H9 (cell line): ENCODE measurements around the gene RFNG. TPM values are rescaled to one million over a fixed set of nuclear protein-coding genes. Genes with fewer than 3 reads are reported as not detected.

Source experiments
- DNase-seq: peaks from one replicate; pipeline ENCODE4 v3.0.0-alpha.2; 2017
- H2AFZ ChIP-seq: one replicate; pipeline ENCODE4 v1.6.1; 2013; ENCODE audit warnings: mild to moderate bottlenecking, low read length, control low read depth, moderate library complexity
- H2AK5ac ChIP-seq: 2 replicates; pipeline ENCODE4 v1.6.1; 2013; ENCODE audit warnings: low read length, control low read depth, mixed read lengths; ENCODE audit not compliant: insufficient read length
- H2BK120ac ChIP-seq: one replicate; pipeline ENCODE4 v1.6.1; 2013; ENCODE audit warnings: low read depth, mild to moderate bottlenecking, low read length, control low read depth, inconsistent platforms; ENCODE audit not compliant: poor library complexity, severe bottlenecking
- H2BK12ac ChIP-seq: 2 replicates; pipeline ENCODE4 v1.6.1; 2013; ENCODE audit warnings: low read length, control low read depth, mixed read lengths, low read depth; ENCODE audit not compliant: insufficient read length
- H2BK15ac ChIP-seq: 2 replicates; pipeline ENCODE4 v1.6.1; 2013; ENCODE audit warnings: low read depth, low read length, control low read depth
- H2BK20ac ChIP-seq: one replicate; pipeline ENCODE4 v1.6.1; 2013; ENCODE audit warnings: low read depth, mild to moderate bottlenecking, low read length, control low read depth, inconsistent platforms; ENCODE audit not compliant: poor library complexity, severe bottlenecking
- H2BK5ac ChIP-seq: 2 replicates; pipeline ENCODE4 v1.6.1; 2013; ENCODE audit warnings: low read length, control low read depth, mixed read lengths; ENCODE audit not compliant: insufficient read length
- H3K14ac ChIP-seq: 2 replicates; pipeline ENCODE4 v1.6.1; 2013; ENCODE audit warnings: low read length, control low read depth; ENCODE audit not compliant: insufficient read depth
- H3K18ac ChIP-seq: 2 replicates; pipeline ENCODE4 v1.6.1; 2013; ENCODE audit warnings: low read depth, mild to moderate bottlenecking, mixed read lengths, low read length, control low read depth; ENCODE audit not compliant: insufficient read length
- H3K23ac ChIP-seq: 2 replicates; pipeline ENCODE4 v1.6.1; 2013; ENCODE audit warnings: low read length, control low read depth, mixed read lengths, low read depth; ENCODE audit not compliant: insufficient read length
- H3K23me2 ChIP-seq: 2 replicates; pipeline ENCODE4 v1.6.1; 2013; ENCODE audit warnings: low read depth, mild to moderate bottlenecking, mixed read lengths, low read length, control low read depth; ENCODE audit not compliant: insufficient read length, poor library complexity, severe bottlenecking
- H3K27ac ChIP-seq: 2 replicates; pipeline ENCODE4 v1.5.1; 2013; ENCODE audit warnings: low read length, control low read depth, mixed read lengths, low read depth; ENCODE audit not compliant: insufficient read length
- H3K27me3 ChIP-seq: 2 replicates; pipeline ENCODE4 v1.6.1; 2013; ENCODE audit warnings: low read length, control low read depth, inconsistent platforms; ENCODE audit not compliant: insufficient read depth
- H3K4ac ChIP-seq: 2 replicates; pipeline ENCODE4 v1.6.1; 2013; ENCODE audit warnings: low read depth, mild to moderate bottlenecking, control low read depth, inconsistent platforms, low read length, moderate library complexity
- H3K4me1 ChIP-seq: 2 replicates; pipeline ENCODE4 v1.6.1; 2013; ENCODE audit warnings: low read length, control low read depth, inconsistent platforms; ENCODE audit not compliant: insufficient read depth
- H3K4me2 ChIP-seq: 2 replicates; pipeline ENCODE4 v1.6.1; 2013; ENCODE audit warnings: low read length, control low read depth, mixed read lengths; ENCODE audit not compliant: insufficient read length, insufficient read depth
- H3K56ac ChIP-seq: 2 replicates; pipeline ENCODE4 v1.6.1; 2013; ENCODE audit warnings: low read depth, mild to moderate bottlenecking, mixed read lengths, low read length, control low read depth; ENCODE audit not compliant: insufficient read length
- H3K79me1 ChIP-seq: 2 replicates; pipeline ENCODE4 v1.6.1; 2013; ENCODE audit warnings: low read depth, mild to moderate bottlenecking, moderate library complexity, low read length, control low read depth, inconsistent platforms; ENCODE audit not compliant: insufficient read depth, poor library complexity, severe bottlenecking
- H3K79me2 ChIP-seq: 2 replicates; pipeline ENCODE4 v1.6.1; 2013; ENCODE audit warnings: low read length, control low read depth, inconsistent platforms; ENCODE audit not compliant: insufficient read depth
- H3K9ac ChIP-seq: 2 replicates; pipeline ENCODE4 v1.6.1; 2013; ENCODE audit warnings: low read length, control low read depth, mixed read lengths; ENCODE audit not compliant: insufficient read length; ENCODE audit errors: extremely low read depth
- H3K9me3 ChIP-seq: one replicate; pipeline ENCODE4 v1.6.1; 2013; ENCODE audit warnings: low read depth, low read length, inconsistent platforms; ENCODE audit not compliant: control insufficient read depth
- H3T11ph ChIP-seq: one replicate; pipeline ENCODE4 v1.6.1; 2013; ENCODE audit warnings: mild to moderate bottlenecking, low read length, control low read depth, inconsistent platforms
- H4K20me1 ChIP-seq: one replicate; pipeline ENCODE4 v1.6.1; 2013; ENCODE audit not compliant: control insufficient read depth, insufficient read length, insufficient read depth
- H4K5ac ChIP-seq: 2 replicates; pipeline ENCODE4 v1.6.1; 2013; ENCODE audit warnings: low read depth, mild to moderate bottlenecking, mixed read lengths, low read length, control low read depth; ENCODE audit not compliant: insufficient read length
- H4K8ac ChIP-seq: replicated peaks from 2 replicates; pipeline ENCODE4 v1.6.1; 2013; ENCODE audit warnings: low read length, control low read depth, mixed read lengths, low read depth; ENCODE audit not compliant: insufficient read length
- H4K91ac ChIP-seq: 2 replicates; pipeline ENCODE4 v1.6.1; 2013; ENCODE audit warnings: low read depth, mild to moderate bottlenecking, moderate library complexity, mixed read lengths, low read length, control low read depth; ENCODE audit not compliant: insufficient read length
- H3K27ac Mint-ChIP-seq, 3 experiments: 2 replicates in 2 of 3; 3 replicates in 1 of 3; pipeline ENCODE4 v1.8.0; 2020 to 2021; ENCODE audit warnings: mixed read lengths in 3 of 3, mild to moderate bottlenecking in 1 of 3, moderate library complexity in 1 of 3
- H3K27me3 Mint-ChIP-seq: 2 replicates; pipeline ENCODE4 v1.8.0; 2021; ENCODE audit warnings: low read depth, mild to moderate bottlenecking, moderate library complexity, mixed read lengths
- H3K36me3 Mint-ChIP-seq, 3 experiments: 2 replicates in 2 of 3; 3 replicates in 1 of 3; pipeline ENCODE4 v1.8.0; 2020 to 2021; ENCODE audit warnings: low read depth in 3 of 3, mixed read lengths in 3 of 3; ENCODE audit not compliant: insufficient read depth in 1 of 3
- H3K4me1 Mint-ChIP-seq, 2 experiments: 2 replicates each; pipeline ENCODE4 v1.8.0; 2020; ENCODE audit warnings: mixed read lengths in 2 of 2
- H3K4me3 Mint-ChIP-seq, 2 experiments: 2 replicates in 1 of 2; 3 replicates in 1 of 2; pipeline ENCODE4 v1.8.0; 2020 to 2021; ENCODE audit warnings: mild to moderate bottlenecking in 2 of 2, mixed read lengths in 2 of 2, moderate library complexity in 1 of 2
- H3K9me3 Mint-ChIP-seq, 2 experiments: 2 replicates in 1 of 2; 3 replicates in 1 of 2; pipeline ENCODE4 v1.8.0; 2020; ENCODE audit warnings: mild to moderate bottlenecking in 2 of 2, mixed read lengths in 2 of 2, moderate library complexity in 1 of 2
- WGBS: extraction: QIAGEN DNeasy Blood & Tissue Kit; methylation state at CpG from one replicate; pipeline ENCODE4 v1.1.7; 2013; ENCODE audit warnings: missing lambda C conversion rate, low lambda C conversion rate, mixed read lengths; ENCODE audit not compliant: insufficient read length; ENCODE audit errors: extremely low coverage; 5-methylcytosine and 5-hydroxymethylcytosine counted together
- total RNA-seq: library from RNA; stranded (reverse); gene quantifications from 2 replicates; pipeline ENCODE4 v1.2.1, GENCODE V29; 2021
- TF ChIP-seq, protein P1 (sequence below): fragments of 200-600 bp; sonication (generic); conservative IDR thresholded peaks from 3 replicates; pipeline ENCODE4 v1.8.0; 2021; ENCODE audit warnings: antibody characterized with exemption, mild to moderate bottlenecking

Gene RFNG
- total RNA-seq, 1 experiment from 2014 or later: 34.0 TPM

DNA sequence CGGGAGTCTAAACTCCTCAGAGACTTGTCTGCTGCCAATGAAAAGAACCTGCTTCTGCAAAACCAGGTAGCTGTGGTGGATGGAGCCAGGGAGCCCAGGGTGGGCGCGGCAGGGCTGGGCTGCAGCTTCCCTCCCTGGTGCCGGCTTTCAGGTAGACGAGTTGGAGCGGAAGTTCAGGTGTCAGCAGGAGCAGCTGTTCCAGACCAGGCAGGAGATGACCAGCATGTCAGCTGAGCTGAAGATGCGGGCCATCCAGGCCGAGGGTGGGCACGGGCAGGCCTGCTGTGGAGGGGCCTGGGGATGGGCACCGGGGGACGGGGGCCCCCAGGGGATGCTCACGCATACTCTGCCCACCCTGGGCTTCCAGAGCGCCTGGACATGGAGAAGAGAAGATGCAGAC lies 23.4 kb downstream of the RFNG start:
- Histone ChIP-seq H2BK15ac (no peak overlapping the region), H3K4me2 (no peak overlapping the region), H3K27ac (no peak overlapping the region), H2BK20ac (no peak overlapping the region), H3K4me1 (no peaks in the 10 kb centered on the region), H3K56ac (no peak overlapping the region), H3K9me3 (no peaks in the 10 kb centered on the region), H3K23ac (no peak overlapping the region), H4K8ac (no peak overlapping the region), H3T11ph (no peak overlapping the region), H3K27me3 (no peaks in the 10 kb centered on the region), H2AFZ (no peak overlapping the region), H3K14ac (no peak overlapping the region), H3K23me2 (peaks cover 8% of the 10 kb centered on the region), H4K5ac (no peak overlapping the region), H3K9ac (no peak overlapping the region), H3K79me2 (no peaks in the 10 kb centered on the region), H2BK12ac (no peak overlapping the region), H2AK5ac (no peak overlapping the region), H3K4ac (no peak overlapping the region), H3K18ac (no peak overlapping the region), H2BK120ac (no peak overlapping the region), H4K91ac (no peak overlapping the region), H2BK5ac (no peak overlapping the region), H3K79me1 (no peaks in the 10 kb centered on the region), H4K20me1 (no peaks in the 10 kb centered on the region)
- Mint-ChIP-seq H3K27ac (no peak overlapping the region), H3K9me3 (peaks cover 0 to 2% of the 10 kb centered on the region in 2 experiments; a peak in 1 of 5 replicates), H3K27me3 (no peaks in the 10 kb centered on the region; the same call in none of the 2 replicates), H3K4me3 (no peak overlapping the region), H3K4me1 (peaks cover 2 to 15% of the 10 kb centered on the region in 2 experiments; a peak in 3 of 4 replicates), H3K36me3 (peaks cover 3 to 14% (median 7%) of the 10 kb centered on the region in 3 experiments; a peak in 6 of 7 replicates)
- DNase-seq: no peak
- no CpG with 5 or more reads among the region's 13 CpGs for WGBS
- TF ChIP-seq, protein P1, sequence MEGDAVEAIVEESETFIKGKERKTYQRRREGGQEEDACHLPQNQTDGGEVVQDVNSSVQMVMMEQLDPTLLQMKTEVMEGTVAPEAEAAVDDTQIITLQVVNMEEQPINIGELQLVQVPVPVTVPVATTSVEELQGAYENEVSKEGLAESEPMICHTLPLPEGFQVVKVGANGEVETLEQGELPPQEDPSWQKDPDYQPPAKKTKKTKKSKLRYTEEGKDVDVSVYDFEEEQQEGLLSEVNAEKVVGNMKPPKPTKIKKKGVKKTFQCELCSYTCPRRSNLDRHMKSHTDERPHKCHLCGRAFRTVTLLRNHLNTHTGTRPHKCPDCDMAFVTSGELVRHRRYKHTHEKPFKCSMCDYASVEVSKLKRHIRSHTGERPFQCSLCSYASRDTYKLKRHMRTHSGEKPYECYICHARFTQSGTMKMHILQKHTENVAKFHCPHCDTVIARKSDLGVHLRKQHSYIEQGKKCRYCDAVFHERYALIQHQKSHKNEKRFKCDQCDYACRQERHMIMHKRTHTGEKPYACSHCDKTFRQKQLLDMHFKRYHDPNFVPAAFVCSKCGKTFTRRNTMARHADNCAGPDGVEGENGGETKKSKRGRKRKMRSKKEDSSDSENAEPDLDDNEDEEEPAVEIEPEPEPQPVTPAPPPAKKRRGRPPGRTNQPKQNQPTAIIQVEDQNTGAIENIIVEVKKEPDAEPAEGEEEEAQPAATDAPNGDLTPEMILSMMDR: no peak
